ENCODE measurements around the gene BOLA1.

- TF ChIP-seq POLR2A (IDR thresholded peaks at IDR 0.05) (no peak), CTCF (IDR thresholded peaks at IDR 0.05) (no peak)
These were observed 30.5 kb downstream of the BOLA1 start for GRCh38 chr1:149929856-149930255.
